Heart right ventricle (tissue), 16 donors: Measurements from ENCODE around the gene PCAT7. TPM values are rescaled to one million over a fixed set of nuclear protein-coding genes. Genes with fewer than 3 reads are reported as not detected.

ENCODE experiments used
- ATAC-seq, 8 donors: fragments of 200-7000 bp; cut with Tn5 transposase; one replicate each; pipeline ENCODE4 v1.9.1; 2020; ENCODE audit warnings: mild to moderate bottlenecking in 8 of 8, moderate library complexity in 8 of 8, moderate number of reproducible peaks in 1 of 8
- DNase-seq, 2 donors: peaks; one replicate each; pipeline ENCODE4 v3.0.0-alpha.2; 2020
- H3K27ac ChIP-seq, 10 donors: fragments of 200-600 bp; sonication (generic) in 2 of 10; one replicate each; pipeline versions ENCODE4 v1.5.0 to v1.8.0; 2020 to 2022; ENCODE audit warnings: mild to moderate bottlenecking in 3 of 10
- H3K27me3 ChIP-seq, 7 donors: fragments of 200-600 bp; one replicate each; pipeline ENCODE4 v1.8.0; 2021 to 2022; ENCODE audit warnings: mild to moderate bottlenecking in 2 of 7
- H3K36me3 ChIP-seq, 9 donors: fragments of 200-600 bp; sonication (generic) in 1 of 9; one replicate each; pipeline versions ENCODE4 v1.5.0 to v1.8.0; 2020 to 2022; ENCODE audit warnings: mild to moderate bottlenecking in 2 of 9
- H3K4me1 ChIP-seq, 9 donors: fragments of 200-600 bp; sonication (generic) in 1 of 9; one replicate each; pipeline versions ENCODE4 v1.5.0 to v1.8.0; 2020 to 2022; ENCODE audit warnings: mild to moderate bottlenecking in 4 of 9
- H3K4me3 ChIP-seq, 10 donors: fragments of 200-600 bp; sonication (generic) in 2 of 10; one replicate each; pipeline versions ENCODE4 v1.5.0 to v1.8.0; 2020 to 2022; ENCODE audit warnings: mild to moderate bottlenecking in 7 of 10, moderate library complexity in 2 of 10
- H3K9me3 ChIP-seq, 11 donors: fragments of 200-600 bp in 10 of 11; sonication (generic) in 2 of 11; one replicate each; pipeline versions ENCODE4 v1.5.0 to v1.8.0; 2013 to 2022; ENCODE audit warnings: mild to moderate bottlenecking in 2 of 11, control low read depth in 1 of 11, moderate library complexity in 1 of 11
- CTCF ChIP-seq, 9 donors: fragments of 200-600 bp; sonication (generic) in 2 of 9; IDR thresholded peaks; one replicate each; pipeline versions ENCODE4 v1.5.0 to v1.8.0; 2021 to 2022; ENCODE audit warnings: antibody characterized with exemption in 9 of 9, mild to moderate bottlenecking in 5 of 9, moderate library complexity in 1 of 9
- WGBS, 2 donors: extraction: QIAGEN DNeasy Blood & Tissue Kit; methylation state at CpG; one replicate each; pipeline ENCODE4 v1.1.7; 2013; ENCODE audit warnings: inconsistent platforms in 1 of 2; 5-methylcytosine and 5-hydroxymethylcytosine counted together
- intact Hi-C, 10 donors: fragments of 100-400 bp; cut with DNase I; formaldehyde crosslinking; loops; one replicate each; pipeline versions ENCODE4 v1.11.1 to v1.14.2; 2022
- polyA plus RNA-seq, 2 donors: library from polyadenylated mRNA; stranded (reverse); fragments of 200-250 nt; gene quantifications; one replicate each; pipeline ENCODE4 v1.2.3, GENCODE V29; 2013
- total RNA-seq, 10 donors: library from RNA; stranded (reverse); fragmentation: NEBNext Ultra II Directional in 3 of 10; extraction: Animal tissue kit (Norgen Biotek cat#: 25700) in 3 of 10; gene quantifications; one replicate each; pipeline versions ENCODE4 v1.2.1 to v1.2.4, GENCODE V29; 2021 to 2023
- donor health status: Arrhythmogenic right ventricular cardiomyopathy.
- donor health status: ischemic (EF 13 %, LVEDD 7.1; RV severe dilation, severe dysfunction).
- donor health status: healthy with polysubstance abuse.
- donor health status: DM: no; HTN: yes; CAD: no.
- donor health status: DM: no; HTN: no; CAD: no.
- donor health status: ischemic (EF 25% LVEDD 6.9; RV normal size, moderate dysfunction).
- donor health status: ischemic (EF 25% LVEDD 5.7; RV mildly dilated, moderate dysfunction).
- donor health status: healthy.
- donor health status: DM: yes; HTN: yes; CAD: no.
- donor health status: Ischemic cardiomyopathy.
- donor health status: ischemic (EF 35%, LVEDD 5.7; RV mildly dilated, moderate dysfunction).
- donor health status: nonischemic (EF 11% LVEDD 7.7; RV severe dilation, severe dysfunction).
- donor health status: DM: yes; HTN: yes; CAD: no.
- donor health status: PGD.
- donor health status: ischemic (EF 29% LVEDD 5.4; RV normal size, mild dysfunction).
- donor health status: nonischemic (EF 23%, LVEDD 6.1; RV moderate dilation, normal function).

PCAT7 gene
- total and polyA plus RNA-seq, 12 donors: 0.13 TPM; not detected in 10

- intact Hi-C loops: no loop called here
- Histone ChIP-seq H3K9me3 (no peaks in the 10 kb centered on the region), H3K36me3 (no peaks in the 10 kb centered on the region), H3K27me3 (peaks cover 0 to 17% (median 0%) of the 10 kb centered on the region in 7 donors), H3K4me3 (no peak overlapping the region), H3K27ac (no peak overlapping the region), H3K4me1 (no peaks in the 10 kb centered on the region)
- DNase-seq (no peak), ATAC-seq (no peak)
- WGBS, 2 donors: 97 to 100% methylated on average over 1 of the region's 1 CpG
- TF ChIP-seq CTCF (IDR thresholded peaks at IDR 0.05): no peak
These were observed 28.6 kb upstream of the PCAT7 start for GRCh38 chr9:94526271-94526670.

DNA sequence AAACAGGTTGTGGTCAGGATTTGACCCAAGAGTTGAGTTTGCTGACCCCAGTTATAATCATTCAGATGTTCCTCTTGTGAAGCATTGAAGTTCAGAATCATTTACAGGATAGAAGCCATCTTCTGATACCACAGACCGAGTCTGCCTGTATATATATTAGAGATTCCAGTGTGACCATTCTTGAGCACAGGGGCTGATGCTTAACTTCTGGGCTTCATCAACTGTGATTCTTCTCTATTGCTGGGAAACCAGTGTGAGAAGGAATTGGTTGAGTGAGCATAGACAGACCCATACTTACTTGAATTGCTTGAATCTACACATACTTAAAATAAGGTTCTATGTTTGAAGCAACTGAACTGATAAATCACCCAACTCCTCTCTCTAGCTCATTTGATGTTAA, 27.9 kb upstream of the PCAT7 start:
- Histone ChIP-seq H3K4me1 (no peaks in the 10 kb centered on the region), H3K27me3 (peaks cover 0 to 17% (median 0%) of the 10 kb centered on the region in 7 donors), H3K9me3 (no peaks in the 10 kb centered on the region), H3K4me3 (no peak overlapping the region), H3K27ac (no peak overlapping the region), H3K36me3 (no peaks in the 10 kb centered on the region)
- DNase-seq: no peak
- 68 to 69% methylated on average over 1 of the region's 1 CpG for WGBS, 2 donors
- TF ChIP-seq CTCF (IDR thresholded peaks at IDR 0.05): no peak
- intact Hi-C loops: no loop called here
- no peak for ATAC-seq

DNA sequence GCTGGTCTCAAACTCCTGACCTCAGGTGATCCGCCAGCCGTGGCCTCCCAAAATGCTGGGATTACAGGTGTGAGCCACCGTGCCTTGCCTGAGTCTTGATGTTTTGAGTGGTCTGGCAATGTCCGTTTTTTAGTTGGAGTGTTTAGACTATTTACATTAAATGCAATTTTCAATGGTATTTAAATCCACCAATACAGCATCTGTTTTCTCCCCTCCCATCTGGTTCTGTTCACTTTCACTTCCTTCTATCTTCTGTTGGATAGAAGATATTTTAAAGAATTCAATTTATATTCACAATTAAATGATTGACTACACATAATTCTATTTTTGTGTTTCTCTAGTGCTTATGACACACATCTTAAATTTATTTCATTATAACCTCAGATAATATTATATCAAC, 26.0 kb upstream of the PCAT7 start:
- intact Hi-C loops: no loop called here
- no peak overlapping the region for H3K4me3 ChIP-seq
- WGBS, 2 donors: 88 to 90% methylated on average over 4 of the region's 4 CpGs
- H3K36me3 ChIP-seq: no peaks in the 10 kb centered on the region
- DNase-seq: no peak
- H3K27me3 ChIP-seq: peaks cover 0 to 16% (median 0%) of the 10 kb centered on the region in 7 donors
- H3K9me3 ChIP-seq: no peaks in the 10 kb centered on the region
- no peak overlapping the region for H3K27ac ChIP-seq
- H3K4me1 ChIP-seq: no peaks in the 10 kb centered on the region
- ATAC-seq: no peak
- no peak for TF ChIP-seq CTCF (IDR thresholded peaks at IDR 0.05)

DNA sequence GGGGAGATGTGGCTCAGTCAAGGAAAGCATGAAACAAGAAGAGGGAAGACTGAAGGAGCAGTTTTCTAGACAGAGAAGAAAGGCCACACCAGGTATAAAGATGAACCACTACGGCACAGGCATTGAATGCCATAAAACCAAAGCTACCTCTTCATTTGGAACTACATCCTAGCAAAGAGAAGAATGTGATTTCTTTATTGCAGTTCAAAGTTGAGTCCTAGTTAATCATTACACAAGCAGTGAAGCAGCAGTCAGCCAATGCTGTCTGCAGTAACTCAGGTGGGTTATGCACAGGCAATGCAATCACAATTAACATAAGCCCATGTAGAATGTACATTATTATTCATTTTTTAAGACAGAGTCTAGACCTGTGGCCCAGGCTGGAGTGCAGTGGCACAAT, 21.7 kb upstream of the PCAT7 start:
- Histone ChIP-seq H3K27me3 (peaks cover 0 to 17% (median 0%) of the 10 kb centered on the region in 7 donors), H3K36me3 (no peaks in the 10 kb centered on the region), H3K9me3 (no peaks in the 10 kb centered on the region), H3K4me3 (no peak overlapping the region), H3K4me1 (no peaks in the 10 kb centered on the region), H3K27ac (no peak overlapping the region)
- intact Hi-C loops: no loop called here
- no peak for TF ChIP-seq CTCF (IDR thresholded peaks at IDR 0.05)
- 93 to 96% methylated on average over 1 of the region's 1 CpG for WGBS, 2 donors
- DNase-seq (no peak), ATAC-seq (no peak)
